GM06990 (cell line): ENCODE results near the gene FMNL2.
A peak's percentile ranks its signal among the peaks of the same experiment; 100 is the strongest.

Experiments
- DNase-seq: peaks from one replicate; pipeline ENCODE4 v3.0.0-alpha.2; 2011; ENCODE audit not compliant: insufficient read length; ENCODE audit errors: extremely low read depth
- H3K27me3 ChIP-seq: replicated peaks from 2 replicates; pipeline ENCODE4 v1.6.0; 2011; ENCODE audit warnings: low read length; ENCODE audit not compliant: control insufficient read depth, insufficient read depth
- H3K36me3 ChIP-seq: 2 replicates; pipeline ENCODE4 v1.5.1; 2011; ENCODE audit warnings: low read length; ENCODE audit not compliant: control insufficient read depth, insufficient read depth
- H3K4me3 ChIP-seq: replicated peaks from 2 replicates; pipeline ENCODE4 v1.5.1; 2011; ENCODE audit warnings: low read depth, mild to moderate bottlenecking, control low read depth, low read length
- CTCF ChIP-seq: IDR thresholded peaks from 2 replicates; pipeline ENCODE4 v1.5.1; 2011; ENCODE audit warnings: low read length, control low read depth, mild to moderate bottlenecking, inconsistent platforms; ENCODE audit not compliant: insufficient read depth, poor library complexity, severe bottlenecking

The FMNL2 gene

GRCh38 chr2:152552888-152553287 is 217.9 kb downstream of the FMNL2 start:
- H3K4me3 ChIP-seq = no peak overlapping the region
- TF ChIP-seq CTCF = no peak
- no peaks in the 10 kb centered on the region for H3K27me3 ChIP-seq
- DNase-seq = no peak
- no peaks in the 10 kb centered on the region for H3K36me3 ChIP-seq

DNA sequence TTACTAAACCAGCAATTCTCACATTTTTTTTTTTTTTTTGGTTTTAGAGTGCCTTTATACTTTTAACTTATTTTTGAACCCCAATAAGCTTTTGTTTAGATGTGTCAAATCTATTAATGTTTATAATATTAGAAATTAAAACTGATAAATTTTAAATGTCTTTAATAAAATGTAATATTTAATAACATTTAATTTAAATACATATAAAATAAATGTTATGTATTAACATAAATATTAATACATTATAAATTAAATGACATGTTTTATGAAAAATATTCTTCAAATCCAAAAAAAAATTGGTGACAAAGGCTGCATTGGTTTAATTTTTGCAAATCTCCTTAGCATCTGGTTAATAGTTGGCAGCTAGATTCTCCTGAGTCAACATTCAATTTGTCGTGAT is 218.5 kb downstream of the FMNL2 start:
- Histone ChIP-seq H3K27me3 (no peaks in the 10 kb centered on the region), H3K36me3 (no peaks in the 10 kb centered on the region), H3K4me3 (no peak overlapping the region)
- no peak for DNase-seq
- no peak for TF ChIP-seq CTCF

GRCh38 chr2:152555048-152555447 is 220.1 kb downstream of the FMNL2 start:
- Histone ChIP-seq H3K27me3 (no peaks in the 10 kb centered on the region), H3K36me3 (no peaks in the 10 kb centered on the region), H3K4me3 (no peak overlapping the region)
- no peak for DNase-seq
- TF ChIP-seq CTCF = peak; percentile 24

DNA sequence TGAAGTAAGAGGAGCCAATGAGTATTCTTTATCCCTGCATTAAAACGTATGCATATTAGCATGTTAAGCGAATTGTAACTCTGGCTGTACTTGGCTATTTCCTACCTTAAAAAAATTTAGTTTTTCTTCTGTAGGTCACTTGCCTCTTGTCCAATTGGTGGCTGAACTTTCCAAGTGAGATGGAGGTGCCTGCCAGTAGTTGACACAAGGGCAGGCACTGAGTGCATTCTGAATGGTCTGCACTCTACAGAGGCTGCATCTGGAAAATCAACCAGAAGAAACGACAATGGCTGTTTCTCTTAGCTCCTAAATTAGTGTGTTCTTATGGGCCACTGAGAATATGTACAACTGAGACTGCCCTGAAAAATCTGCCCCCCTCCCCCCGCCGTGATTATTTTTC is 221.5 kb downstream of the FMNL2 start:
- no peak for DNase-seq
- no peaks in the 10 kb centered on the region for H3K36me3 ChIP-seq
- no peak overlapping the region for H3K4me3 ChIP-seq
- no peak for TF ChIP-seq CTCF
- H3K27me3 ChIP-seq = no peaks in the 10 kb centered on the region

- TF ChIP-seq CTCF = no peak
- H3K36me3 ChIP-seq = no peaks in the 10 kb centered on the region
- DNase-seq = no peak
- H3K27me3 ChIP-seq = no peaks in the 10 kb centered on the region
- H3K4me3 ChIP-seq = no peak overlapping the region
Measured at GRCh38 chr2:152557273-152557888, 222.4 kb downstream of the FMNL2 start.

DNA sequence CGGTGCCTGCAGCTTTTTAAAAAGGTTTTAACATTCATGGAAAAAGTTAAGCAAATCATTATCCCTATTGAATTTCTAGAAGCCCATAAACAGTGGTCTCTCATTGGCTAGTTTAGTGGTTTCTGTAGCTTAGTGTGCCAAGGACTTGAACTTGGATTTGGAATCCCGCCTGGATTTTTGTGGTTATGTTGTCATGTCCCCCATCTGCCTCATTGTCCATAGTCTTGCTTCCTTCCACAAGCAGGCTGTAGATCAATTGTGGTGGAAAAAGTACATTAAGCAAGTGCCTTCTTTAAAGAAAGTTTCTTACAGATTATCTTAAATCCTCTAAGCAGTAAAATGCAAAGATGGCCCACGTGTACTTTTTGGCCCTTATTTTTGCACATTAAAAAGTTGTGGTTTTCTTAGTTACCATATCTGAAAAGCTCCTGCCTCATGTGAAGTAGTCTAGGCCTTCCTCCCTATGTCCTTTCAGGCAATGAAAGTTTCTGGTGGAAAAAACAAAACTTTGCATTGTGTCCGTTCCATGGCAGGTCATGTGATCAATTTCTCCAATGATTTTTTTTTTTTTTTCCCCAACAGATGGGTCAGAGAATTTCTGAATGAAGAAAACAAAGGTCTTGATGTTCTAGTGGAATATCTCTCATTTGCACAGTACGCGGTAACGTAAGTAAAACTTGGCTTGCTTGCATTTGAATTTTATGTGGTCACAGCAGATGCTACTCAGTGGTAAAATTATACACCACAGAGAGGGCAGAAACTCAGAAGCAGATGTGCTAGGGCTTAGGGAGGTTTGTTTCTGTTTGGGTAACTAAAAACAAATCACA is 223.4 kb downstream of the FMNL2 start:
- TF ChIP-seq CTCF = no peak
- Histone ChIP-seq H3K36me3 (no peaks in the 10 kb centered on the region), H3K4me3 (no peak overlapping the region), H3K27me3 (no peaks in the 10 kb centered on the region)
- DNase-seq = no peak
